PC-3 (cell line): Measurements from ENCODE around the gene UPB1. TPM values are rescaled to one million over a fixed set of nuclear protein-coding genes. Genes with fewer than 3 reads are reported as not detected.

ENCODE experiments used
- ATAC-seq: fragments of 200-7000 bp; cut with Tn5 transposase; 2 replicates; pipeline ENCODE4 v1.9.1; 2020; ENCODE audit warnings: mild to moderate bottlenecking, moderate library complexity
- BruUV-seq: library from RNA; stranded (reverse); fragments of 400-500 nt; replicated peaks from 2 replicates; lab custom pipeline; 2021; lab: Mats Ljungman, UMichigan
- CTCF ChIA-PET: fragments of 300-600 bp; sonication (Branson Sonifier 250); formaldehyde crosslinking; loops from one replicate; lab custom pipeline; 2022; ENCODE audit warnings: antibody characterized with exemption; lab: Charles Lee
- POLR2A ChIA-PET: fragments of 300-600 bp; sonication (Branson Sonifier 250); formaldehyde crosslinking; loops from one replicate; lab custom pipeline; 2022; ENCODE audit warnings: antibody characterized with exemption; ENCODE audit not compliant: unreplicated experiment; lab: Charles Lee
- DNase-seq: peaks from one replicate; pipeline ENCODE4 v3.0.0-alpha.2; 2015
- H2AFZ ChIP-seq: fragments of 300-600 bp; sonication (generic); 2 replicates; pipeline ENCODE4 v1.6.0; 2016; ENCODE audit warnings: antibody characterized with exemption, low read length
- H3F3A ChIP-seq: fragments of 300-600 bp; sonication (generic); one replicate; pipeline ENCODE4 v1.6.0; 2017; ENCODE audit warnings: antibody characterized with exemption, low read length, control low read depth, mild to moderate bottlenecking; ENCODE audit not compliant: unreplicated experiment
- H3K27ac ChIP-seq: fragments of 300-600 bp; sonication (generic); 2 replicates; pipeline ENCODE4 v1.5.1; 2016; ENCODE audit warnings: mild to moderate bottlenecking, low read length
- H3K27me3 ChIP-seq: fragments of 300-600 bp; sonication (generic); 2 replicates; pipeline ENCODE4 v1.6.1; 2016; ENCODE audit warnings: low read length, mixed read lengths
- H3K36me3 ChIP-seq: fragments of 300-600 bp; sonication (generic); 2 replicates; pipeline ENCODE4 v1.6.1; 2016; ENCODE audit warnings: low read depth, mixed run types, low read length, mixed read lengths
- H3K4me1 ChIP-seq: fragments of 300-600 bp; sonication (generic); 2 replicates; pipeline ENCODE4 v1.5.1; 2016; ENCODE audit warnings: low read length; ENCODE audit not compliant: insufficient read depth
- H3K4me2 ChIP-seq: fragments of 300-600 bp; sonication (generic); 2 replicates; pipeline ENCODE4 v1.6.0; 2016; ENCODE audit warnings: low read length
- H3K4me3 ChIP-seq: fragments of 300-600 bp; sonication (generic); 2 replicates; pipeline ENCODE4 v1.5.1; 2016; ENCODE audit warnings: mild to moderate bottlenecking, low read length, mixed read lengths
- H3K79me2 ChIP-seq: fragments of 300-600 bp; sonication (generic); 2 replicates; pipeline ENCODE4 v1.6.1; 2017; ENCODE audit warnings: low read length, mixed read lengths
- H3K9ac ChIP-seq: fragments of 300-600 bp; sonication (generic); 2 replicates; pipeline ENCODE4 v1.6.0; 2016; ENCODE audit warnings: mild to moderate bottlenecking, low read length
- H3K9me2 ChIP-seq: fragments of 300-600 bp; sonication (generic); replicated peaks from 2 replicates; pipeline ENCODE4 v1.6.1; 2016; ENCODE audit warnings: mixed run types, low read length, mixed read lengths
- H3K9me3 ChIP-seq: fragments of 300-600 bp; sonication (generic); 2 replicates; pipeline ENCODE4 v1.6.1; 2016; ENCODE audit warnings: low read length, mixed read lengths
- H4K20me1 ChIP-seq: fragments of 300-600 bp; sonication (generic); 2 replicates; pipeline ENCODE4 v1.6.1; 2016; ENCODE audit warnings: low read length, mixed read lengths
- CTCF ChIP-seq: fragments of 300-600 bp; sonication (generic); conservative IDR thresholded peaks from 2 replicates; pipeline ENCODE4 v1.5.1; 2017; ENCODE audit warnings: antibody characterized with exemption, low read depth, mild to moderate bottlenecking, low read length
- EZH2 ChIP-seq: fragments of 300-600 bp; sonication (generic); IDR thresholded peaks from one replicate; pipeline ENCODE4 v1.6.1; 2017; ENCODE audit warnings: antibody characterized with exemption, mild to moderate bottlenecking, low read length; ENCODE audit not compliant: unreplicated experiment
- EZH2phosphoT487 ChIP-seq: fragments of 300-600 bp; sonication (generic); IDR thresholded peaks from 2 replicates; pipeline ENCODE4 v1.6.1; 2018; ENCODE audit warnings: mild to moderate bottlenecking, antibody characterized with exemption, low read length, borderline replicate concordance
- intact Hi-C: fragments of 100-400 bp; cut with micrococcal nuclease; formaldehyde crosslinking; loops from 2 replicates; pipeline ENCODE4 v1.9.0; 2023
- total RNA-seq: library from RNA; depleted of rRNA; stranded (reverse); fragments of >200 nt; gene quantifications from 2 replicates; pipeline ENCODE4 v1.2.3, GENCODE V29; 2014

UPB1 gene
- total RNA-seq, 1 experiment from 2014 or later, result 0.29 TPM

- TF ChIP-seq CTCF, result no peak
- no peak for TF ChIP-seq EZH2phosphoT487
- TF ChIP-seq EZH2, result no peak
- Histone ChIP-seq H3K4me3 (no peak overlapping the region), H3K9me3 (no peaks in the 10 kb centered on the region), H3K27ac (no peak overlapping the region), H3F3A (no peaks in the 10 kb centered on the region), H4K20me1 (peaks cover 32% of the 10 kb centered on the region), H3K36me3 (peaks cover 39% of the 10 kb centered on the region), H3K9me2 (no peaks in the 10 kb centered on the region), H3K4me2 (no peak overlapping the region), H3K79me2 (peaks cover 85% of the 10 kb centered on the region), H3K4me1 (peaks cover 10% of the 10 kb centered on the region; the same call in 1 of the 2 replicates), H3K27me3 (no peaks in the 10 kb centered on the region), H2AFZ (no peak overlapping the region), H3K9ac (no peak overlapping the region)
- no peak for DNase-seq
- POLR2A ChIA-PET, result no interaction called here
- intact Hi-C loops, result no loop called here
- BruUV-seq, result no TSS peak
- CTCF ChIA-PET, result no interaction called here
- no peak for ATAC-seq
Measured at GRCh38 chr22:24559471-24559870, 64.3 kb downstream of the UPB1 start.

- Histone ChIP-seq H3K27ac (no peak overlapping the region), H3K9ac (no peak overlapping the region), H2AFZ (no peak overlapping the region), H3K4me3 (no peak overlapping the region), H3K36me3 (peaks cover 40% of the 10 kb centered on the region), H3K9me3 (no peaks in the 10 kb centered on the region), H3K27me3 (no peaks in the 10 kb centered on the region), H3K9me2 (no peaks in the 10 kb centered on the region), H3K79me2 (peaks cover 88% of the 10 kb centered on the region), H4K20me1 (peaks cover 37% of the 10 kb centered on the region; the same call in 1 of the 2 replicates), H3K4me2 (no peak overlapping the region), H3F3A (no peaks in the 10 kb centered on the region), H3K4me1 (no peaks in the 10 kb centered on the region)
- BruUV-seq, result no TSS peak
- no peak for TF ChIP-seq CTCF
- TF ChIP-seq EZH2, result no peak
- TF ChIP-seq EZH2phosphoT487, result no peak
- intact Hi-C loops, result no loop called here
- ChIA-PET POLR2A (no interaction called here), CTCF (no interaction called here)
- no peak for ATAC-seq
- no peak for DNase-seq
Measured at GRCh38 chr22:24563246-24563645, 68.1 kb downstream of the UPB1 start.

- Histone ChIP-seq H4K20me1 (peaks cover 37% of the 10 kb centered on the region; the same call in 1 of the 2 replicates), H3K36me3 (peaks cover 27% of the 10 kb centered on the region), H3K4me1 (no peaks in the 10 kb centered on the region), H2AFZ (no peak overlapping the region), H3K9me3 (no peaks in the 10 kb centered on the region), H3K9ac (no peak overlapping the region), H3K4me3 (no peak overlapping the region), H3K9me2 (no peaks in the 10 kb centered on the region), H3F3A (no peaks in the 10 kb centered on the region), H3K27me3 (no peaks in the 10 kb centered on the region), H3K79me2 (peaks cover 75% of the 10 kb centered on the region), H3K27ac (no peak overlapping the region), H3K4me2 (no peak overlapping the region)
- ATAC-seq (no peak), DNase-seq (no peak)
- ChIA-PET POLR2A (no interaction called here), CTCF (no interaction called here)
- no TSS peak for BruUV-seq
- TF ChIP-seq CTCF, result no peak
- TF ChIP-seq EZH2phosphoT487, result no peak
- TF ChIP-seq EZH2, result no peak
- intact Hi-C loops, result loop anchor here (1.0 kb wide), 1 partner anchor 13 kb away; no protein-coding TSS in a partner anchor
Measured at GRCh38 chr22:24564376-24565058, 69.4 kb downstream of the UPB1 start.
